HEK293 (cell line): ENCODE results near the gene INAVA.

ENCODE experiments used
- CTCF ChIA-PET: fragments of 350-600 bp; formaldehyde crosslinking; extraction: SDS; loops from one replicate; lab custom pipeline; 2021; ENCODE audit warnings: antibody characterized with exemption; lab: Yijun Ruan, JAX
- POLR2A ChIA-PET: fragments of 300-600 bp; formaldehyde crosslinking; extraction: SDS; loops from one replicate; lab custom pipeline; 2020; ENCODE audit warnings: antibody characterized with exemption, inconsistent platforms; lab: Yijun Ruan, JAX
- H3K27ac ChIP-seq: fragments of 200-500 bp; sonication (Bioruptor generic); 2 replicates; pipeline ENCODE4 v1.5.1; 2014; ENCODE audit warnings: low read depth, low read length, control low read depth, inconsistent platforms; ENCODE audit errors: extremely low read depth
- H3K36me3 ChIP-seq, 2 experiments: fragments of 200-500 bp in 1 of 2; sonication (Bioruptor generic) in 1 of 2; 1 replicate in 1 of 2; 2 replicates in 1 of 2; pipeline ENCODE4 v1.5.1; 2014 to 2017; ENCODE audit warnings: inconsistent platforms in 2 of 2, low read length in 2 of 2; ENCODE audit not compliant: control insufficient read depth in 2 of 2, insufficient read depth in 1 of 2
- H3K4me1 ChIP-seq: fragments of 200-500 bp; sonication (Bioruptor generic); 2 replicates; pipeline ENCODE4 v1.5.1; 2014; ENCODE audit warnings: mild to moderate bottlenecking, low read length, inconsistent platforms; ENCODE audit not compliant: control insufficient read depth, insufficient read depth
- H3K4me3 ChIP-seq: 2 replicates; pipeline ENCODE4 v1.5.1; 2011; ENCODE audit warnings: low read depth, mild to moderate bottlenecking, control low read depth, low read length, moderate library complexity
- H3K9me3 ChIP-seq: fragments of 200-500 bp; sonication (Bioruptor generic); 2 replicates; pipeline ENCODE4 v1.5.1; 2014; ENCODE audit warnings: low read depth, low read length, inconsistent platforms; ENCODE audit not compliant: control insufficient read depth, insufficient read depth
- AEBP2 ChIP-seq: fragments of 450-650 bp; formaldehyde crosslinking; IDR thresholded peaks from 2 replicates; pipeline ENCODE4 v1.5.1; 2016; ENCODE audit warnings: missing biosample characterization, missing genetic modification characterization, borderline replicate concordance
- ELK4 ChIP-seq: IDR thresholded peaks from 2 replicates; pipeline ENCODE4 v1.6.1; 2011; ENCODE audit warnings: mild to moderate bottlenecking, low read depth, low read length, borderline replicate concordance
- MYNN ChIP-seq: fragments of 450-650 bp; formaldehyde crosslinking; IDR thresholded peaks from 2 replicates; pipeline ENCODE4 v1.5.1; 2016; ENCODE audit warnings: missing biosample characterization, missing genetic modification characterization, borderline replicate concordance
- PRDM2 ChIP-seq: fragments of 450-650 bp; formaldehyde crosslinking; IDR thresholded peaks from 2 replicates; pipeline ENCODE4 v1.5.1; 2016; ENCODE audit warnings: missing biosample characterization, missing genetic modification characterization, borderline replicate concordance
- SCRT2 ChIP-seq: fragments of 450-650 bp; formaldehyde crosslinking; IDR thresholded peaks from 2 replicates; pipeline ENCODE4 v1.5.1; 2016; ENCODE audit warnings: missing biosample characterization, missing genetic modification characterization
- YY1 ChIP-seq: fragments of 450-650 bp; formaldehyde crosslinking; IDR thresholded peaks from 2 replicates; pipeline ENCODE4 v1.5.1; 2018; ENCODE audit warnings: missing biosample characterization, missing genetic modification characterization
- ZBTB1 ChIP-seq: fragments of 450-650 bp; formaldehyde crosslinking; IDR thresholded peaks from 2 replicates; pipeline ENCODE4 v1.5.1; 2016; ENCODE audit warnings: missing biosample characterization, missing genetic modification characterization
- ZBTB48 ChIP-seq: fragments of 450-650 bp; formaldehyde crosslinking; IDR thresholded peaks from 2 replicates; pipeline ENCODE4 v1.5.1; 2016; ENCODE audit warnings: missing biosample characterization, missing genetic modification characterization
- ZBTB6 ChIP-seq: fragments of 450-650 bp; formaldehyde crosslinking; IDR thresholded peaks from 2 replicates; pipeline ENCODE4 v1.5.1; 2017; ENCODE audit warnings: missing biosample characterization, missing genetic modification characterization
- ZFP3 ChIP-seq: fragments of 450-650 bp; formaldehyde crosslinking; IDR thresholded peaks from 2 replicates; pipeline ENCODE4 v1.5.1; 2016; ENCODE audit warnings: low read depth, missing biosample characterization, missing genetic modification characterization
- ZFP37 ChIP-seq: fragments of 450-650 bp; formaldehyde crosslinking; IDR thresholded peaks from 2 replicates; pipeline ENCODE4 v1.5.1; 2016; ENCODE audit warnings: missing biosample characterization, missing genetic modification characterization
- ZIC2 ChIP-seq: fragments of 450-650 bp; formaldehyde crosslinking; IDR thresholded peaks from 2 replicates; pipeline ENCODE4 v1.5.1; 2016; ENCODE audit warnings: missing biosample characterization, missing genetic modification characterization
- ZNF114 ChIP-seq: fragments of 450-650 bp; formaldehyde crosslinking; IDR thresholded peaks from 2 replicates; pipeline ENCODE4 v1.5.0; 2017; ENCODE audit warnings: missing biosample characterization, missing genetic modification characterization
- ZNF121 ChIP-seq: fragments of 450-650 bp; formaldehyde crosslinking; IDR thresholded peaks from 2 replicates; pipeline ENCODE4 v1.5.1; 2016; ENCODE audit warnings: missing biosample characterization, missing genetic modification characterization
- ZNF16 ChIP-seq: fragments of 450-650 bp; formaldehyde crosslinking; IDR thresholded peaks from 2 replicates; pipeline ENCODE4 v1.5.1; 2016; ENCODE audit warnings: low read depth, missing biosample characterization, missing genetic modification characterization
- ZNF341 ChIP-seq: fragments of 450-650 bp; formaldehyde crosslinking; IDR thresholded peaks from 2 replicates; pipeline ENCODE4; 2016; ENCODE audit warnings: low read depth, missing biosample characterization, missing genetic modification characterization
- ZNF585B ChIP-seq: fragments of 450-650 bp; formaldehyde crosslinking; IDR thresholded peaks from 2 replicates; pipeline ENCODE4 v1.5.1; 2016; ENCODE audit warnings: missing biosample characterization, missing genetic modification characterization
- ZNF704 ChIP-seq: fragments of 450-650 bp; formaldehyde crosslinking; IDR thresholded peaks from 2 replicates; pipeline ENCODE4 v1.5.1; 2016; ENCODE audit warnings: missing biosample characterization, missing genetic modification characterization
- ZNF777 ChIP-seq: fragments of 450-650 bp; formaldehyde crosslinking; IDR thresholded peaks from 2 replicates; pipeline ENCODE4 v1.5.1; 2017; ENCODE audit warnings: missing biosample characterization, missing genetic modification characterization, borderline replicate concordance

The INAVA gene

GRCh38 chr1:200903793-200904192, 9.1 kb downstream of the INAVA start (continued):
- no peak for TF ChIP-seq AEBP2 (tag by site-specific recombination)
- no peak for TF ChIP-seq ZIC2 (tag by site-specific recombination)
- TF ChIP-seq ZBTB6 (tag by site-specific recombination), result no peak

GRCh38 chr1:200904772-200905171, 10.1 kb downstream of the INAVA start:
- no peaks in the 10 kb centered on the region for H3K9me3 ChIP-seq
- peaks cover 0 to 52% of the 10 kb centered on the region in 2 experiments; a peak in 1 of 3 replicates for H3K36me3 ChIP-seq
- no peak overlapping the region for H3K27ac ChIP-seq
- H3K4me3 ChIP-seq, result no peak overlapping the region
- no peak for TF ChIP-seq YY1 (tag by site-specific recombination)
- TF ChIP-seq ZNF121 (tag by site-specific recombination), result peak; percentile 76
- H3K4me1 ChIP-seq, result no peaks in the 10 kb centered on the region; the same call in 1 of the 2 replicates
- CTCF ChIA-PET, result interaction anchor here (0.7 to 1.0 kb wide), 2 partner anchors 102 to 484 kb away, joined by 3 to 4 read pairs; no protein-coding TSS in a partner anchor
- POLR2A ChIA-PET, result no interaction called here

GRCh38 chr1:200905411-200906052, 10.8 kb downstream of the INAVA start:
- Histone ChIP-seq H3K4me3 (no peak overlapping the region), H3K9me3 (no peaks in the 10 kb centered on the region), H3K4me1 (no peaks in the 10 kb centered on the region; the same call in 1 of the 2 replicates), H3K27ac (no peak overlapping the region), H3K36me3 (peaks cover 0 to 50% of the 10 kb centered on the region in 2 experiments; a peak in 1 of 3 replicates)
- ChIA-PET CTCF (interaction anchor here (0.6 to 1.0 kb wide), 4 partner anchors 103 to 483 kb away, joined by 3 to 4 read pairs (median 3); no protein-coding TSS in a partner anchor), POLR2A (interaction anchor here (0.6 to 0.8 kb wide), 3 partner anchors 9 to 283 kb away, joined by 3 to 4 read pairs (median 3); no protein-coding TSS in a partner anchor)
- TF ChIP-seq MYNN (tag by site-specific recombination), result no peak
- no peak for TF ChIP-seq PRDM2 (tag by site-specific recombination)
- TF ChIP-seq ZNF777 (tag by site-specific recombination), result no peak
- TF ChIP-seq ZBTB1 (tag by site-specific recombination), result no peak
- no peak for TF ChIP-seq ZBTB48
- TF ChIP-seq ELK4, result no peak
- no peak for TF ChIP-seq ZNF704 (tag by site-specific recombination)
- no peak for TF ChIP-seq ZFP37 (tag by site-specific recombination)
- TF ChIP-seq ZNF114 (tag by site-specific recombination), result no peak
- TF ChIP-seq ZNF16 (tag by site-specific recombination), result no peak
- TF ChIP-seq ZNF121 (tag by site-specific recombination), result no peak
- no peak for TF ChIP-seq ZFP3 (tag by site-specific recombination)
- no peak for TF ChIP-seq ZNF585B (tag by site-specific recombination)
- no peak for TF ChIP-seq SCRT2 (tag by site-specific recombination)
- no peak for TF ChIP-seq ZNF341 (tag by site-specific recombination)
